GM23338 (cell line): ENCODE data around the gene GIPC1. TPM values are rescaled to one million over a fixed set of nuclear protein-coding genes. Genes with fewer than 3 reads are reported as not detected.
"Not testable (repeated sequence)": the region's sequence is repeated elsewhere in the genome, so short reads cannot be mapped to it uniquely, and the experiment has no call there.

ENCODE experiments used
- ATAC-seq: fragments of 200-7000 bp; cut with Tn5 transposase; 3 replicates; pipeline ENCODE4 v1.9.1; 2020
- DNase-seq: peaks from one replicate; pipeline ENCODE4 v3.0.0-alpha.2; 2015; ENCODE audit warnings: low spot score
- H2AFZ ChIP-seq: fragments of 200-600 bp; sonication (generic); 2 replicates; pipeline ENCODE4 v1.8.0; 2016; ENCODE audit warnings: antibody characterized with exemption, mild to moderate bottlenecking, moderate library complexity
- H3F3A ChIP-seq: fragments of 200-600 bp; sonication (generic); replicated peaks from 2 replicates; pipeline ENCODE4 v1.8.0; 2017; ENCODE audit warnings: antibody characterized with exemption, mixed run types, low read depth
- H3K27ac ChIP-seq: fragments of 200-600 bp; sonication (generic); 2 replicates; pipeline ENCODE4 v1.6.1; 2016; ENCODE audit warnings: low read depth
- H3K27me3 ChIP-seq: fragments of 200-600 bp; sonication (generic); 2 replicates; pipeline ENCODE4 v1.8.0; 2016; ENCODE audit warnings: mild to moderate bottlenecking, mixed run types, moderate library complexity; ENCODE audit not compliant: insufficient read depth
- H3K36me3 ChIP-seq: fragments of 200-600 bp; sonication (generic); 2 replicates; pipeline ENCODE4 v1.8.0; 2016; ENCODE audit warnings: mild to moderate bottlenecking; ENCODE audit not compliant: insufficient read depth
- H3K4me1 ChIP-seq: fragments of 200-600 bp; sonication (generic); 2 replicates; pipeline ENCODE4 v1.8.0; 2016; ENCODE audit warnings: mild to moderate bottlenecking, moderate library complexity; ENCODE audit not compliant: insufficient read depth
- H3K4me2 ChIP-seq: fragments of 200-600 bp; sonication (generic); 2 replicates; pipeline ENCODE4 v1.7.1; 2017; ENCODE audit warnings: mixed run types
- H3K4me3 ChIP-seq: fragments of 200-600 bp; sonication (generic); 2 replicates; pipeline ENCODE4 v1.6.1; 2016; ENCODE audit warnings: mixed run types
- H3K79me2 ChIP-seq: fragments of 200-600 bp; sonication (generic); replicated peaks from 2 replicates; pipeline ENCODE4 v1.8.0; 2017; ENCODE audit warnings: mild to moderate bottlenecking; ENCODE audit not compliant: insufficient read depth
- H3K9me2 ChIP-seq: fragments of 200-600 bp; sonication (generic); 2 replicates; pipeline ENCODE4 v1.8.0; 2017; ENCODE audit not compliant: insufficient read depth
- H4K20me1 ChIP-seq: fragments of 200-600 bp; sonication (generic); replicated peaks from 2 replicates; pipeline ENCODE4 v1.8.0; 2017; ENCODE audit warnings: mild to moderate bottlenecking; ENCODE audit not compliant: insufficient read depth
- H3K27ac Mint-ChIP-seq: 2 replicates; pipeline ENCODE4 v1.8.0; 2020; ENCODE audit warnings: inconsistent platforms, mild to moderate bottlenecking, moderate library complexity, mixed read lengths
- H3K27me3 Mint-ChIP-seq: 3 replicates; pipeline ENCODE4 v1.8.0; 2022; ENCODE audit warnings: low read depth, mild to moderate bottlenecking, moderate library complexity, mixed read lengths, inconsistent platforms; ENCODE audit not compliant: insufficient read depth, poor library complexity
- H3K36me3 Mint-ChIP-seq: 3 replicates; pipeline ENCODE4 v1.8.0; 2021; ENCODE audit warnings: low read depth, mild to moderate bottlenecking, inconsistent platforms, moderate library complexity, mixed read lengths
- H3K4me1 Mint-ChIP-seq: 3 replicates; pipeline ENCODE4 v1.8.0; 2020; ENCODE audit warnings: mild to moderate bottlenecking, inconsistent platforms, mixed read lengths
- H3K4me3 Mint-ChIP-seq: 3 replicates; pipeline ENCODE4 v1.8.0; 2021; ENCODE audit warnings: moderate library complexity, mild to moderate bottlenecking, inconsistent platforms, mixed read lengths
- H3K9me3 Mint-ChIP-seq: 3 replicates; pipeline ENCODE4 v1.8.0; 2020; ENCODE audit warnings: moderate library complexity, mild to moderate bottlenecking, inconsistent platforms, mixed read lengths
- CREB1 ChIP-seq: fragments of 250-450 bp; sonication (Bioruptor Pico); IDR thresholded peaks from 2 replicates; pipeline ENCODE4 v1.5.0; 2020; ENCODE audit warnings: low read depth, mild to moderate bottlenecking, moderate library complexity
- CTCF ChIP-seq, 2 experiments: fragments of 200-600 bp in 1 of 2; sonication (generic) in 1 of 2; conservative IDR thresholded peaks; 2 replicates each; pipeline versions ENCODE4 v1.5.1 to v1.6.1; 2016 to 2017; ENCODE audit warnings: antibody characterized with exemption in 2 of 2, low read depth in 2 of 2, mild to moderate bottlenecking in 2 of 2, moderate library complexity in 1 of 2
- EZH2 ChIP-seq: fragments of 200-600 bp; sonication (generic); IDR thresholded peaks from one replicate; pipeline ENCODE4 v1.8.0; 2017; ENCODE audit warnings: antibody characterized with exemption, mild to moderate bottlenecking, low read depth; ENCODE audit not compliant: unreplicated experiment
- EZH2phosphoT487 ChIP-seq: fragments of 200-600 bp; sonication (generic); IDR thresholded peaks from one replicate; pipeline ENCODE4 v1.8.1; 2018; ENCODE audit warnings: antibody characterized with exemption; ENCODE audit not compliant: unreplicated experiment
- JUNB ChIP-seq: IDR thresholded peaks from one replicate; pipeline ENCODE4 v1.6.1; 2016; ENCODE audit warnings: antibody characterized with exemption; ENCODE audit not compliant: unreplicated experiment
- NANOG ChIP-seq: IDR thresholded peaks from 2 replicates; pipeline ENCODE4 v1.6.1; 2016; ENCODE audit warnings: antibody characterized with exemption, borderline replicate concordance
- POLR2AphosphoS5 ChIP-seq: IDR thresholded peaks from 2 replicates; pipeline ENCODE4 v1.6.1; 2016; ENCODE audit warnings: antibody characterized with exemption, low read depth
- ZNF114 ChIP-seq: fragments of 250-450 bp; sonication (Bioruptor Pico); IDR thresholded peaks from 2 replicates; pipeline ENCODE4 v1.5.0; 2020; ENCODE audit warnings: mild to moderate bottlenecking, moderate library complexity
- ZNF331 ChIP-seq: fragments of 250-450 bp; sonication (Bioruptor Pico); IDR thresholded peaks from 2 replicates; pipeline ENCODE4 v1.5.0; 2020; ENCODE audit warnings: low read depth, mild to moderate bottlenecking, moderate library complexity
- ZNF462 ChIP-seq: fragments of 250-450 bp; sonication (Bioruptor Pico); IDR thresholded peaks from 2 replicates; pipeline ENCODE4 v1.5.0; 2020; ENCODE audit warnings: mild to moderate bottlenecking, moderate library complexity
- polyA plus RNA-seq: library from polyadenylated mRNA; unstranded; fragments of >200 nt; fragmentation: Nextera tagmentation; extraction: Ambion mirVana; gene quantifications from 2 replicates; pipeline ENCODE4 v1.2.1, GENCODE V29; 2016
- total RNA-seq: library from RNA; depleted of rRNA; stranded (reverse); fragments of >200 nt; shearing (Covaris generic); gene quantifications from 2 replicates; pipeline ENCODE4 v1.2.3, GENCODE V29; 2014
- TF ChIP-seq, protein P1 (sequence below): IDR thresholded peaks from one replicate; pipeline ENCODE4 v1.6.1; 2018; ENCODE audit warnings: antibody characterized with exemption; ENCODE audit not compliant: unreplicated experiment

Gene GIPC1
- total and polyA plus RNA-seq, 2 experiments from 2014 or later = 51.6 to 106 TPM

DNA sequence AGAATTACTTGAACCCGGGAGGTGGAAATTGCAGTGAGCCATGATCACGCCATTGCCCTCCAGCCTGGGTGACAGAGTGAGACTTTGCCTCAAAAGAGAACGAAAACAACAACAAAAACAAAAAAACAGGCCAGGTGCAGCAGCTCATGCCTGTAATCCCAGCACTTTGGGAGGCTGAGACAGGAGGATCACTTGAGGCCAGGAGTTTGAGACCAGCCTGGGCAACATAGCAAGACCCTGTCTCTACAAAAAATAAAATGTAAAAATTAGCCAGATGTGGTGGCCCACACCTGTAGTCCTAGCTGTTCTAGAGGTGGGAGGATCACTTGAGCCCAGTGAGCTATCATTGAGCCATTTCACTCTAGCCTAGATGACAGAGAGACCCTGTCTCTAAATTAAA is 43.6 kb downstream of the GIPC1 start:
- not testable (repeated sequence) for H4K20me1 ChIP-seq, H3K27me3 ChIP-seq, H3K36me3 ChIP-seq, H3K4me3 Mint-ChIP-seq, H3K9me3 Mint-ChIP-seq, H3K4me1 Mint-ChIP-seq, H2AFZ ChIP-seq, H3K27ac Mint-ChIP-seq, H3K9me2 ChIP-seq, H3K27ac ChIP-seq, ATAC-seq, H3K4me3 ChIP-seq, H3K4me1 ChIP-seq, DNase-seq, H3K79me2 ChIP-seq, H3K4me2 ChIP-seq
- peaks cover 14% of the 10 kb centered on the region for H3F3A ChIP-seq
- peaks cover 12% of the 10 kb centered on the region for H3K27me3 Mint-ChIP-seq
- peaks cover 46% of the 10 kb centered on the region for H3K36me3 Mint-ChIP-seq

DNA sequence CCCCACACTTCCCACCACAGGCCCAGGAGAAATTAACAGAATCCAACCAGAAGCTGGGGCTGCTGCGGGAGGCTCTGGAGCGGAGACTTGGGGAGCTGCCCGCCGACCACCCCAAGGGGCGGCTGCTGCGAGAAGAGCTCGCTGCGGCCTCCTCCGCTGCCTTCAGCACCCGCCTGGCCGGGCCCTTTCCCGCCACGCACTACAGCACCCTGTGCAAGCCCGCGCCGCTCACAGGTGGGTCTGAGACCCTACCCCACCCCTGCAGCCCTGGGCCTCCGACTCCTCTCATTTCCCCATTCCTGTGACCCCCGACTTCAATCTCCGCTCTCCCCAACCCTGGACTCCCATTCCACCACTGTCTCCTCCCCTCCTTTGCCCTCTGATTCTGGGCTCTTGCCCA is 45.1 kb downstream of the GIPC1 start:
- H3K9me2 ChIP-seq = no peaks in the 10 kb centered on the region
- H4K20me1 ChIP-seq = no peaks in the 10 kb centered on the region
- no peak overlapping the region for H3K27ac ChIP-seq
- H3F3A ChIP-seq = peaks cover 14% of the 10 kb centered on the region
- peaks cover 20% of the 10 kb centered on the region for H3K36me3 ChIP-seq
- no peak for ATAC-seq
- no peaks in the 10 kb centered on the region for H3K79me2 ChIP-seq
- H3K27ac Mint-ChIP-seq = no peak overlapping the region
- H3K4me1 ChIP-seq = no peaks in the 10 kb centered on the region
- H3K4me2 ChIP-seq = no peak overlapping the region
- no peak overlapping the region for H3K4me3 ChIP-seq
- no peaks in the 10 kb centered on the region for H3K27me3 ChIP-seq
- peaks cover 58% of the 10 kb centered on the region for H3K36me3 Mint-ChIP-seq
- no peak overlapping the region for H3K4me3 Mint-ChIP-seq
- peaks cover 14% of the 10 kb centered on the region for H3K27me3 Mint-ChIP-seq
- no peak for DNase-seq
- no peak overlapping the region for H2AFZ ChIP-seq
- no peaks in the 10 kb centered on the region for H3K4me1 Mint-ChIP-seq
- no peaks in the 10 kb centered on the region; the same call in 2 of the 3 replicates for H3K9me3 Mint-ChIP-seq
- TF ChIP-seq CTCF (conservative IDR thresholded peaks at IDR 0.05; ENCODE audit: low read depth in 2 of 2) (no peak), EZH2 (no peak), ZNF462 (CRISPR knock-in tag) (no peak), ZNF114 (CRISPR knock-in tag) (no peak), EZH2phosphoT487 (no peak), NANOG (no peak), POLR2AphosphoS5 (no peak), ZNF331 (CRISPR knock-in tag) (no peak), CREB1 (CRISPR knock-in tag) (no peak), JUNB (no peak)
- TF ChIP-seq, protein P1, sequence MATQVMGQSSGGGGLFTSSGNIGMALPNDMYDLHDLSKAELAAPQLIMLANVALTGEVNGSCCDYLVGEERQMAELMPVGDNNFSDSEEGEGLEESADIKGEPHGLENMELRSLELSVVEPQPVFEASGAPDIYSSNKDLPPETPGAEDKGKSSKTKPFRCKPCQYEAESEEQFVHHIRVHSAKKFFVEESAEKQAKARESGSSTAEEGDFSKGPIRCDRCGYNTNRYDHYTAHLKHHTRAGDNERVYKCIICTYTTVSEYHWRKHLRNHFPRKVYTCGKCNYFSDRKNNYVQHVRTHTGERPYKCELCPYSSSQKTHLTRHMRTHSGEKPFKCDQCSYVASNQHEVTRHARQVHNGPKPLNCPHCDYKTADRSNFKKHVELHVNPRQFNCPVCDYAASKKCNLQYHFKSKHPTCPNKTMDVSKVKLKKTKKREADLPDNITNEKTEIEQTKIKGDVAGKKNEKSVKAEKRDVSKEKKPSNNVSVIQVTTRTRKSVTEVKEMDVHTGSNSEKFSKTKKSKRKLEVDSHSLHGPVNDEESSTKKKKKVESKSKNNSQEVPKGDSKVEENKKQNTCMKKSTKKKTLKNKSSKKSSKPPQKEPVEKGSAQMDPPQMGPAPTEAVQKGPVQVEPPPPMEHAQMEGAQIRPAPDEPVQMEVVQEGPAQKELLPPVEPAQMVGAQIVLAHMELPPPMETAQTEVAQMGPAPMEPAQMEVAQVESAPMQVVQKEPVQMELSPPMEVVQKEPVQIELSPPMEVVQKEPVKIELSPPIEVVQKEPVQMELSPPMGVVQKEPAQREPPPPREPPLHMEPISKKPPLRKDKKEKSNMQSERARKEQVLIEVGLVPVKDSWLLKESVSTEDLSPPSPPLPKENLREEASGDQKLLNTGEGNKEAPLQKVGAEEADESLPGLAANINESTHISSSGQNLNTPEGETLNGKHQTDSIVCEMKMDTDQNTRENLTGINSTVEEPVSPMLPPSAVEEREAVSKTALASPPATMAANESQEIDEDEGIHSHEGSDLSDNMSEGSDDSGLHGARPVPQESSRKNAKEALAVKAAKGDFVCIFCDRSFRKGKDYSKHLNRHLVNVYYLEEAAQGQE = no peak
